OCI-LY1 (cell line): ENCODE results near the gene TRIM9.

ENCODE experiments used
- EZH2 ChIP-seq: fragments of 200-600 bp; sonication (generic), shearing (Covaris generic); IDR thresholded peaks from 2 replicates; pipeline ENCODE4 v1.8.0; 2017; ENCODE audit warnings: borderline replicate concordance, mixed run types, mild to moderate bottlenecking, antibody characterized with exemption, low read length, moderate library complexity, mixed read lengths
- TF ChIP-seq, protein P1 (sequence below): fragments of 200-600 bp; sonication (generic), shearing (Covaris generic); IDR thresholded peaks from 2 replicates; pipeline ENCODE4 v1.5.1; 2017; ENCODE audit warnings: mild to moderate bottlenecking, antibody characterized with exemption, low read length, moderate library complexity, mixed read lengths

DNA sequence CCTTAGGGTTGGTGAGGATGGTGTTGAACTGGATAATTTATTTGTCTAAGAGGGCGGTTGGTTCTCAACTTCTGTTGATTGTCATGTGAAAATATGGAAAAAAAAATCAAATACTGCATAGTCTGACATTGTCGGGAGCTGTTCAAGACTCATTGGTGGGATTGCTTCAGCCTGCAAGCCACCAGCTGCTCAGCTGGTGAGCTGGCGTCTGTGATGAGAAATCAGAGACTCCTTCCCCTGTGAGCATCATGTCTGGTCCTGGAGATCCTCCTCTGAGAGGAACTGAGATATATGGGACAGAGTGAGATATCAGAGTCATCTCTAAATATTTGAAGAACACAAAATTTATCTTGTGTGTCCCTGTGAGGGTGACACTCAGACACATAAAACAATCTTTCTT is 49.9 kb downstream of the TRIM9 start:
- TF ChIP-seq, protein P1, sequence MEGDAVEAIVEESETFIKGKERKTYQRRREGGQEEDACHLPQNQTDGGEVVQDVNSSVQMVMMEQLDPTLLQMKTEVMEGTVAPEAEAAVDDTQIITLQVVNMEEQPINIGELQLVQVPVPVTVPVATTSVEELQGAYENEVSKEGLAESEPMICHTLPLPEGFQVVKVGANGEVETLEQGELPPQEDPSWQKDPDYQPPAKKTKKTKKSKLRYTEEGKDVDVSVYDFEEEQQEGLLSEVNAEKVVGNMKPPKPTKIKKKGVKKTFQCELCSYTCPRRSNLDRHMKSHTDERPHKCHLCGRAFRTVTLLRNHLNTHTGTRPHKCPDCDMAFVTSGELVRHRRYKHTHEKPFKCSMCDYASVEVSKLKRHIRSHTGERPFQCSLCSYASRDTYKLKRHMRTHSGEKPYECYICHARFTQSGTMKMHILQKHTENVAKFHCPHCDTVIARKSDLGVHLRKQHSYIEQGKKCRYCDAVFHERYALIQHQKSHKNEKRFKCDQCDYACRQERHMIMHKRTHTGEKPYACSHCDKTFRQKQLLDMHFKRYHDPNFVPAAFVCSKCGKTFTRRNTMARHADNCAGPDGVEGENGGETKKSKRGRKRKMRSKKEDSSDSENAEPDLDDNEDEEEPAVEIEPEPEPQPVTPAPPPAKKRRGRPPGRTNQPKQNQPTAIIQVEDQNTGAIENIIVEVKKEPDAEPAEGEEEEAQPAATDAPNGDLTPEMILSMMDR: no peak
- no peak for TF ChIP-seq EZH2
